NCI-H2196 (cell line): ENCODE measurements around the gene PLCL2.

ENCODE experiments used
- DNase-seq: peaks from one replicate; lab custom pipeline; 2025; ENCODE audit not compliant: unreplicated experiment; lab: John Stamatoyannopoulos, UW

PLCL2 gene

GRCh38 chr3:16884748-16885592 is at the start of gene PLCL2:
TSS of gene PLCL2 (plus strand) at chr3:16884955. CDS start at chr3:16885040, 85 bp downstream.
- no peak for DNase-seq

GRCh38 chr3:16836505-16837237 is 48.1 kb upstream of the PLCL2 start:
- DNase-seq, result no peak

GRCh38 chr3:16837602-16838001 is 47.2 kb upstream of the PLCL2 start:
- DNase-seq, result no peak

- DNase-seq, result no peak
Measured at GRCh38 chr3:16838561-16838960, 46.2 kb upstream of the PLCL2 start.

GRCh38 chr3:16839271-16840100 is 45.3 kb upstream of the PLCL2 start:
- no peak for DNase-seq

- no peak for DNase-seq
Measured at GRCh38 chr3:16840101-16840424, 44.7 kb upstream of the PLCL2 start.

- no peak for DNase-seq
Measured at GRCh38 chr3:16841041-16841753, 43.6 kb upstream of the PLCL2 start.

GRCh38 chr3:16841904-16842271 is 42.9 kb upstream of the PLCL2 start:
- no peak for DNase-seq

- DNase-seq, result peak; percentile 51
Measured at GRCh38 chr3:16842272-16843270, 42.2 kb upstream of the PLCL2 start.

- no peak for DNase-seq
Measured at GRCh38 chr3:16844222-16844621, 40.5 kb upstream of the PLCL2 start.

- DNase-seq, result no peak
Measured at GRCh38 chr3:16844791-16845190, 40.0 kb upstream of the PLCL2 start.

- DNase-seq, result no peak
Measured at GRCh38 chr3:16846373-16847080, 38.2 kb upstream of the PLCL2 start.

- DNase-seq, result no peak
Measured at GRCh38 chr3:16848007-16848406, 36.7 kb upstream of the PLCL2 start.

- DNase-seq, result peak; percentile 53
Measured at GRCh38 chr3:16849229-16849628, 35.5 kb upstream of the PLCL2 start.

GRCh38 chr3:16849795-16850194 is 35.0 kb upstream of the PLCL2 start:
- DNase-seq, result no peak

- DNase-seq, result no peak
Measured at GRCh38 chr3:16855497-16855896, 29.3 kb upstream of the PLCL2 start.

- DNase-seq, result no peak
Measured at GRCh38 chr3:16860234-16860633, 24.5 kb upstream of the PLCL2 start.

GRCh38 chr3:16861432-16861831 is 23.3 kb upstream of the PLCL2 start:
- DNase-seq, result no peak
